SK-N-SH (cell line): ENCODE data around the gene MCF2L. TPM values are rescaled to one million over a fixed set of nuclear protein-coding genes. Genes with fewer than 3 reads are reported as not detected.

Experiments used
- CTCF ChIA-PET: fragments of 300-600, 350-600 bp; formaldehyde crosslinking; extraction: SDS; loops from one replicate; lab custom pipeline; 2021; lab: Yijun Ruan, JAX
- POLR2A ChIA-PET: fragments of 350-600 bp; sonication (Branson Sonifier 250); formaldehyde crosslinking; extraction: SDS; loops from one replicate; lab custom pipeline; 2020; ENCODE audit warnings: antibody characterized with exemption, inconsistent platforms; lab: Yijun Ruan, JAX
- DNase-seq: peaks from one replicate; pipeline ENCODE4 v3.0.0; 2012
- H2AFZ ChIP-seq: fragments of 200-600 bp; sonication (generic); 2 replicates; pipeline ENCODE4 v1.8.1; 2016; ENCODE audit warnings: antibody characterized with exemption, mild to moderate bottlenecking, low read depth
- H3F3A ChIP-seq: fragments of 200-600 bp; sonication (generic); replicated peaks from 2 replicates; pipeline ENCODE3; 2016; ENCODE audit warnings: antibody characterized with exemption, mild to moderate bottlenecking; ENCODE audit not compliant: insufficient read depth
- H3K27ac ChIP-seq, 2 experiments: fragments of 200-500 bp in 1 of 2; fragments of 200-600 bp in 1 of 2; sonication (Bioruptor generic) in 1 of 2; sonication (generic), shearing (Covaris generic) in 1 of 2; 2 replicates each; pipeline versions ENCODE4 v1.5.1 to v1.6.1; 2014 to 2016; ENCODE audit warnings: low read depth in 2 of 2, inconsistent platforms in 1 of 2, low read length in 1 of 2, mild to moderate bottlenecking in 1 of 2, mixed read lengths in 1 of 2
- H3K27me3 ChIP-seq: fragments of 200-600 bp; sonication (generic), shearing (Covaris generic); 2 replicates; pipeline ENCODE4 v1.6.1; 2016; ENCODE audit warnings: mixed run types; ENCODE audit not compliant: insufficient read depth
- H3K36me3 ChIP-seq, 2 experiments: fragments of 200-500 bp in 1 of 2; fragments of 200-600 bp in 1 of 2; sonication (Bioruptor generic) in 1 of 2; sonication (generic) in 1 of 2; replicated peaks in 1 of 2; 2 replicates each; pipeline versions ENCODE3 to v1.5.1; 2014 to 2016; ENCODE audit warnings: low read length in 1 of 2, mild to moderate bottlenecking in 1 of 2; ENCODE audit not compliant: insufficient read depth in 2 of 2, control insufficient read depth in 1 of 2
- H3K4me1 ChIP-seq, 2 experiments: fragments of 200-500 bp in 1 of 2; fragments of 200-600 bp in 1 of 2; sonication (Bioruptor generic) in 1 of 2; sonication (generic), shearing (Covaris generic) in 1 of 2; 2 replicates each; pipeline versions ENCODE4 v1.5.1 to v1.6.1; 2014 to 2016; ENCODE audit warnings: low read depth in 1 of 2, low read length in 1 of 2, mixed run types in 1 of 2; ENCODE audit not compliant: insufficient read depth in 2 of 2, control insufficient read depth in 1 of 2
- H3K4me2 ChIP-seq: fragments of 200-600 bp; sonication (generic), shearing (Covaris generic); 2 replicates; pipeline ENCODE4 v1.6.1; 2017; ENCODE audit warnings: mixed run types
- H3K4me3 ChIP-seq, 2 experiments: fragments of 200-500 bp in 1 of 2; fragments of 200-600 bp in 1 of 2; sonication (Bioruptor generic) in 1 of 2; sonication (generic), shearing (Covaris generic) in 1 of 2; 2 replicates each; pipeline versions ENCODE4 v1.5.1 to v1.8.1; 2014 to 2016; ENCODE audit warnings: low read depth in 2 of 2, inconsistent platforms in 1 of 2, low read length in 1 of 2, mild to moderate bottlenecking in 1 of 2, mixed read lengths in 1 of 2, moderate library complexity in 1 of 2
- H3K79me2 ChIP-seq: fragments of 200-600 bp; sonication (generic); 2 replicates; pipeline ENCODE4 v1.8.1; 2017; ENCODE audit warnings: mild to moderate bottlenecking; ENCODE audit not compliant: insufficient read depth
- H3K9ac ChIP-seq: fragments of 200-600 bp; sonication (generic); 2 replicates; pipeline ENCODE4 v1.6.1; 2017; ENCODE audit warnings: mixed run types
- H3K9me2 ChIP-seq: fragments of 200-600 bp; sonication (generic); 2 replicates; pipeline ENCODE4 v1.6.1; 2017; ENCODE audit warnings: mixed run types
- H3K9me3 ChIP-seq: fragments of 200-600 bp; sonication (generic); 2 replicates; pipeline ENCODE4 v1.6.1; 2017; ENCODE audit warnings: mixed run types, mild to moderate bottlenecking, moderate library complexity
- H4K20me1 ChIP-seq: fragments of 200-600 bp; sonication (generic); 2 replicates; pipeline ENCODE4 v1.6.1; 2017; ENCODE audit warnings: mild to moderate bottlenecking, mixed run types; ENCODE audit not compliant: insufficient read depth
- CHD2 ChIP-seq: fragments of 150-350 bp; IDR thresholded peaks from 2 replicates; pipeline ENCODE4 v1.6.1; 2018; ENCODE audit warnings: low read length; ENCODE audit not compliant: partially characterized antibody
- ELF1 ChIP-seq: IDR thresholded peaks from 2 replicates; pipeline ENCODE4 v1.4.0; 2012
- EZH2phosphoT487 ChIP-seq: fragments of 200-600 bp; sonication (generic); IDR thresholded peaks from 2 replicates; pipeline ENCODE4 v1.6.1; 2017; ENCODE audit warnings: low read depth, mixed run types, mild to moderate bottlenecking, antibody characterized with exemption, moderate library complexity, borderline replicate concordance
- FOSL2 ChIP-seq: IDR thresholded peaks from 2 replicates; pipeline ENCODE4 v1.4.0; 2012; ENCODE audit warnings: low read depth, mild to moderate bottlenecking, moderate library complexity, borderline replicate concordance
- JUND ChIP-seq: IDR thresholded peaks from 2 replicates; pipeline ENCODE4 v1.4.0; 2012
- MEF2A ChIP-seq: IDR thresholded peaks from 2 replicates; pipeline ENCODE4 v1.4.0; 2012; ENCODE audit warnings: low read depth, borderline replicate concordance
- MXI1 ChIP-seq: IDR thresholded peaks from 2 replicates; pipeline ENCODE4 v1.6.1; 2012; ENCODE audit warnings: mild to moderate bottlenecking, low read depth, low read length, improper control_type of control experiment
- NFIC ChIP-seq: IDR thresholded peaks from 2 replicates; pipeline ENCODE4 v1.4.0; 2012; ENCODE audit warnings: borderline replicate concordance
- NRF1 ChIP-seq: IDR thresholded peaks from 2 replicates; pipeline ENCODE4 v1.6.1; 2012; ENCODE audit warnings: low read depth, mild to moderate bottlenecking, low read length
- RCOR1 ChIP-seq: fragments of 150-350 bp; IDR thresholded peaks from 2 replicates; pipeline ENCODE4 v1.6.1; 2017; ENCODE audit warnings: antibody characterized with exemption, low read length
- RXRA ChIP-seq: IDR thresholded peaks from 2 replicates; pipeline ENCODE4 v1.4.0; 2012; ENCODE audit warnings: low read depth, mild to moderate bottlenecking, borderline replicate concordance
- SIN3A ChIP-seq: IDR thresholded peaks from 2 replicates; pipeline ENCODE4 v1.6.1; 2012; ENCODE audit warnings: low read depth, mild to moderate bottlenecking, low read length, moderate library complexity, borderline replicate concordance
- TAF1 ChIP-seq: IDR thresholded peaks from 2 replicates; pipeline ENCODE4 v1.6.1; 2012; ENCODE audit warnings: low read depth, mild to moderate bottlenecking, low read length, moderate library complexity, borderline replicate concordance
- YY1 ChIP-seq: IDR thresholded peaks from 2 replicates; pipeline ENCODE4 v1.4.0; 2012; ENCODE audit warnings: low read depth, mild to moderate bottlenecking
- WGBS: methylation state at CpG from one replicate; pipeline ENCODE4 v1.1.6; 2017; ENCODE audit warnings: low lambda C conversion rate; 5-methylcytosine and 5-hydroxymethylcytosine counted together
- polyA plus RNA-seq, 3 experiments: library from polyadenylated mRNA; depleted of rRNA; stranded (reverse); fragments of >200 nt; gene quantifications; 2 replicates each; pipeline ENCODE4 v1.2.3, GENCODE V29; 2012
- TF ChIP-seq, protein P1 (sequence below): IDR thresholded peaks from 2 replicates; pipeline ENCODE4; 2012
- TF ChIP-seq, protein P2 (sequence below): IDR thresholded peaks from 2 replicates; pipeline ENCODE4 v1.4.0; 2012; ENCODE audit warnings: low read depth

MCF2L gene
- polyA plus RNA-seq, 1 of the 3 experiments (the other 2 are of a cell fraction), result 0.56 TPM

GRCh38 chr13:112997188-112998130 lies 28.4 kb downstream of the MCF2L start:
- no peaks in the 10 kb centered on the region for H4K20me1 ChIP-seq
- no peaks in the 10 kb centered on the region for H3F3A ChIP-seq
- WGBS, result 58% methylated on average over 12 of the region's 30 CpGs
- H3K9ac ChIP-seq, result no peak overlapping the region
- TF ChIP-seq SIN3A (no peak), MXI1 (no peak), NFIC (no peak), FOSL2 (no peak), RXRA (no peak), CHD2 (no peak), NRF1 (no peak), EZH2phosphoT487 (no peak), RCOR1 (no peak), MEF2A (no peak), JUND (no peak), TAF1 (no peak), ELF1 (no peak), YY1 (no peak)
- TF ChIP-seq, protein P1, sequence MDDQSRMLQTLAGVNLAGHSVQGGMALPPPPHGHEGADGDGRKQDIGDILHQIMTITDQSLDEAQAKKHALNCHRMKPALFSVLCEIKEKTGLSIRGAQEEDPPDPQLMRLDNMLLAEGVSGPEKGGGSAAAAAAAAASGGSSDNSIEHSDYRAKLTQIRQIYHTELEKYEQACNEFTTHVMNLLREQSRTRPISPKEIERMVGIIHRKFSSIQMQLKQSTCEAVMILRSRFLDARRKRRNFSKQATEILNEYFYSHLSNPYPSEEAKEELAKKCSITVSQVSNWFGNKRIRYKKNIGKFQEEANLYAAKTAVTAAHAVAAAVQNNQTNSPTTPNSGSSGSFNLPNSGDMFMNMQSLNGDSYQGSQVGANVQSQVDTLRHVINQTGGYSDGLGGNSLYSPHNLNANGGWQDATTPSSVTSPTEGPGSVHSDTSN, result no peak
- TF ChIP-seq, protein P2, sequence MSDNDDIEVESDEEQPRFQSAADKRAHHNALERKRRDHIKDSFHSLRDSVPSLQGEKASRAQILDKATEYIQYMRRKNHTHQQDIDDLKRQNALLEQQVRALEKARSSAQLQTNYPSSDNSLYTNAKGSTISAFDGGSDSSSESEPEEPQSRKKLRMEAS, result no peak
- H3K79me2 ChIP-seq, result no peaks in the 10 kb centered on the region
- no peak for DNase-seq
- no peaks in the 10 kb centered on the region for H3K36me3 ChIP-seq
- H3K27ac ChIP-seq, result no peak overlapping the region; a peak in 1 of 4 replicates
- H3K4me2 ChIP-seq, result no peak overlapping the region
- no peak overlapping the region for H2AFZ ChIP-seq
- H3K9me3 ChIP-seq, result no peaks in the 10 kb centered on the region
- H3K27me3 ChIP-seq, result peaks cover 4% of the 10 kb centered on the region; the same call in 1 of the 2 replicates
- no peaks in the 10 kb centered on the region for H3K9me2 ChIP-seq
- ChIA-PET CTCF (interaction anchor here (0.7 to 2.8 kb wide), 5 partner anchors 14 to 1245 kb away, joined by 3 to 13 read pairs (median 10); partner anchors contain the start of gene MCF2L), POLR2A (interaction anchor here (1.0 kb wide), 1 partner anchor 14 kb away, joined by 3 read pairs; no protein-coding TSS in a partner anchor)
- peaks cover 0 to 40% of the 10 kb centered on the region in 2 experiments; a peak in 2 of 4 replicates for H3K4me1 ChIP-seq
- no peak overlapping the region for H3K4me3 ChIP-seq
